GM23338 (cell line): Measurements from ENCODE around the gene DSG2. TPM values are rescaled to one million over a fixed set of nuclear protein-coding genes. Genes with fewer than 3 reads are reported as not detected.

Experiments used
- ATAC-seq: fragments of 200-7000 bp; cut with Tn5 transposase; 3 replicates; pipeline ENCODE4 v1.9.1; 2020
- DNase-seq: peaks from one replicate; pipeline ENCODE4 v3.0.0-alpha.2; 2015; ENCODE audit warnings: low spot score
- H2AFZ ChIP-seq: fragments of 200-600 bp; sonication (generic); 2 replicates; pipeline ENCODE4 v1.8.0; 2016; ENCODE audit warnings: antibody characterized with exemption, mild to moderate bottlenecking, moderate library complexity
- H3F3A ChIP-seq: fragments of 200-600 bp; sonication (generic); replicated peaks from 2 replicates; pipeline ENCODE4 v1.8.0; 2017; ENCODE audit warnings: antibody characterized with exemption, mixed run types, low read depth
- H3K27ac ChIP-seq: fragments of 200-600 bp; sonication (generic); 2 replicates; pipeline ENCODE4 v1.6.1; 2016; ENCODE audit warnings: low read depth
- H3K27me3 ChIP-seq: fragments of 200-600 bp; sonication (generic); 2 replicates; pipeline ENCODE4 v1.8.0; 2016; ENCODE audit warnings: mild to moderate bottlenecking, mixed run types, moderate library complexity; ENCODE audit not compliant: insufficient read depth
- H3K36me3 ChIP-seq: fragments of 200-600 bp; sonication (generic); 2 replicates; pipeline ENCODE4 v1.8.0; 2016; ENCODE audit warnings: mild to moderate bottlenecking; ENCODE audit not compliant: insufficient read depth
- H3K4me1 ChIP-seq: fragments of 200-600 bp; sonication (generic); 2 replicates; pipeline ENCODE4 v1.8.0; 2016; ENCODE audit warnings: mild to moderate bottlenecking, moderate library complexity; ENCODE audit not compliant: insufficient read depth
- H3K4me2 ChIP-seq: fragments of 200-600 bp; sonication (generic); 2 replicates; pipeline ENCODE4 v1.7.1; 2017; ENCODE audit warnings: mixed run types
- H3K4me3 ChIP-seq: fragments of 200-600 bp; sonication (generic); 2 replicates; pipeline ENCODE4 v1.6.1; 2016; ENCODE audit warnings: mixed run types
- H3K79me2 ChIP-seq: fragments of 200-600 bp; sonication (generic); replicated peaks from 2 replicates; pipeline ENCODE4 v1.8.0; 2017; ENCODE audit warnings: mild to moderate bottlenecking; ENCODE audit not compliant: insufficient read depth
- H3K9me2 ChIP-seq: fragments of 200-600 bp; sonication (generic); 2 replicates; pipeline ENCODE4 v1.8.0; 2017; ENCODE audit not compliant: insufficient read depth
- H4K20me1 ChIP-seq: fragments of 200-600 bp; sonication (generic); replicated peaks from 2 replicates; pipeline ENCODE4 v1.8.0; 2017; ENCODE audit warnings: mild to moderate bottlenecking; ENCODE audit not compliant: insufficient read depth
- H3K27ac Mint-ChIP-seq: 2 replicates; pipeline ENCODE4 v1.8.0; 2020; ENCODE audit warnings: inconsistent platforms, mild to moderate bottlenecking, moderate library complexity, mixed read lengths
- H3K27me3 Mint-ChIP-seq: 3 replicates; pipeline ENCODE4 v1.8.0; 2022; ENCODE audit warnings: low read depth, mild to moderate bottlenecking, moderate library complexity, mixed read lengths, inconsistent platforms; ENCODE audit not compliant: insufficient read depth, poor library complexity
- H3K36me3 Mint-ChIP-seq: 3 replicates; pipeline ENCODE4 v1.8.0; 2021; ENCODE audit warnings: low read depth, mild to moderate bottlenecking, inconsistent platforms, moderate library complexity, mixed read lengths
- H3K4me1 Mint-ChIP-seq: 3 replicates; pipeline ENCODE4 v1.8.0; 2020; ENCODE audit warnings: mild to moderate bottlenecking, inconsistent platforms, mixed read lengths
- H3K4me3 Mint-ChIP-seq: 3 replicates; pipeline ENCODE4 v1.8.0; 2021; ENCODE audit warnings: moderate library complexity, mild to moderate bottlenecking, inconsistent platforms, mixed read lengths
- H3K9me3 Mint-ChIP-seq: 3 replicates; pipeline ENCODE4 v1.8.0; 2020; ENCODE audit warnings: moderate library complexity, mild to moderate bottlenecking, inconsistent platforms, mixed read lengths
- CREB1 ChIP-seq: fragments of 250-450 bp; sonication (Bioruptor Pico); IDR thresholded peaks from 2 replicates; pipeline ENCODE4 v1.5.0; 2020; ENCODE audit warnings: low read depth, mild to moderate bottlenecking, moderate library complexity
- EZH2 ChIP-seq: fragments of 200-600 bp; sonication (generic); IDR thresholded peaks from one replicate; pipeline ENCODE4 v1.8.0; 2017; ENCODE audit warnings: antibody characterized with exemption, mild to moderate bottlenecking, low read depth; ENCODE audit not compliant: unreplicated experiment
- EZH2phosphoT487 ChIP-seq: fragments of 200-600 bp; sonication (generic); IDR thresholded peaks from one replicate; pipeline ENCODE4 v1.8.1; 2018; ENCODE audit warnings: antibody characterized with exemption; ENCODE audit not compliant: unreplicated experiment
- JUNB ChIP-seq: IDR thresholded peaks from one replicate; pipeline ENCODE4 v1.6.1; 2016; ENCODE audit warnings: antibody characterized with exemption; ENCODE audit not compliant: unreplicated experiment
- POLR2AphosphoS5 ChIP-seq: IDR thresholded peaks from 2 replicates; pipeline ENCODE4 v1.6.1; 2016; ENCODE audit warnings: antibody characterized with exemption, low read depth
- STAT1 ChIP-seq: IDR thresholded peaks from one replicate; pipeline ENCODE4 v1.6.1; 2016; ENCODE audit warnings: antibody characterized with exemption; ENCODE audit not compliant: unreplicated experiment
- ZNF114 ChIP-seq: fragments of 250-450 bp; sonication (Bioruptor Pico); IDR thresholded peaks from 2 replicates; pipeline ENCODE4 v1.5.0; 2020; ENCODE audit warnings: mild to moderate bottlenecking, moderate library complexity
- polyA plus RNA-seq: library from polyadenylated mRNA; unstranded; fragments of >200 nt; fragmentation: Nextera tagmentation; extraction: Ambion mirVana; gene quantifications from 2 replicates; pipeline ENCODE4 v1.2.1, GENCODE V29; 2016
- total RNA-seq: library from RNA; depleted of rRNA; stranded (reverse); fragments of >200 nt; shearing (Covaris generic); gene quantifications from 2 replicates; pipeline ENCODE4 v1.2.3, GENCODE V29; 2014
- TF ChIP-seq, protein P1 (sequence below): IDR thresholded peaks from 2 replicates; pipeline ENCODE4 v1.6.1; 2016; ENCODE audit warnings: antibody characterized with exemption
- TF ChIP-seq, protein P2 (sequence below): fragments of 250-450 bp; sonication (Bioruptor Pico); IDR thresholded peaks from 2 replicates; pipeline ENCODE4 v1.5.0; 2020; ENCODE audit warnings: mild to moderate bottlenecking, moderate library complexity
- TF ChIP-seq, protein P3 (sequence below), 2 experiments: fragments of 200-600 bp in 1 of 2; sonication (generic) in 1 of 2; conservative IDR thresholded peaks; 2 replicates each; pipeline versions ENCODE4 v1.5.1 to v1.6.1; 2016 to 2017; ENCODE audit warnings: antibody characterized with exemption in 2 of 2, low read depth in 2 of 2, mild to moderate bottlenecking in 2 of 2, moderate library complexity in 1 of 2
- TF ChIP-seq, protein P4 (sequence below): IDR thresholded peaks from one replicate; pipeline ENCODE4 v1.6.1; 2018; ENCODE audit warnings: antibody characterized with exemption; ENCODE audit not compliant: unreplicated experiment

DSG2 gene
- total and polyA plus RNA-seq, 2 experiments from 2014 or later = 44.7 to 144 TPM

DNA sequence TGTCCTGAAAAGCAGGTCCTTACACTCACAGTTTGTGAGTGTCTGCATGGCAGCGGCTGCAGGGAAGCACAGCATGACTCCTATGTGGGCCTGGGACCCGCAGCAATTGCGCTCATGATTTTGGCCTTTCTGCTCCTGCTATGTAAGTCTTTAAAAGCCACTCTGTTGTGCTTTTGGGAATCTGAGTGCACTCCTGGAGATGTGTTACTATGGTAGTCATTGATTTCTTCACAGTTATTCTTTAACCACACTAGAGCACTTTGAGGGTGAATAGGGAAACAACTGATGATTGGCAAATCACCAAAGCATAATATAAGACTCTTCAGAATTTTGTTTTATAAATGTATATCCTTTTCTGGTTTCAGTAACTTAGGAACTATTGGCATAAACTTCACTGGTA lies 40.9 kb downstream of the DSG2 start (continued):
- no peak for TF ChIP-seq EZH2
- TF ChIP-seq, protein P1, sequence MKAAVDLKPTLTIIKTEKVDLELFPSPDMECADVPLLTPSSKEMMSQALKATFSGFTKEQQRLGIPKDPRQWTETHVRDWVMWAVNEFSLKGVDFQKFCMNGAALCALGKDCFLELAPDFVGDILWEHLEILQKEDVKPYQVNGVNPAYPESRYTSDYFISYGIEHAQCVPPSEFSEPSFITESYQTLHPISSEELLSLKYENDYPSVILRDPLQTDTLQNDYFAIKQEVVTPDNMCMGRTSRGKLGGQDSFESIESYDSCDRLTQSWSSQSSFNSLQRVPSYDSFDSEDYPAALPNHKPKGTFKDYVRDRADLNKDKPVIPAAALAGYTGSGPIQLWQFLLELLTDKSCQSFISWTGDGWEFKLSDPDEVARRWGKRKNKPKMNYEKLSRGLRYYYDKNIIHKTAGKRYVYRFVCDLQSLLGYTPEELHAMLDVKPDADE = no peak

DNA sequence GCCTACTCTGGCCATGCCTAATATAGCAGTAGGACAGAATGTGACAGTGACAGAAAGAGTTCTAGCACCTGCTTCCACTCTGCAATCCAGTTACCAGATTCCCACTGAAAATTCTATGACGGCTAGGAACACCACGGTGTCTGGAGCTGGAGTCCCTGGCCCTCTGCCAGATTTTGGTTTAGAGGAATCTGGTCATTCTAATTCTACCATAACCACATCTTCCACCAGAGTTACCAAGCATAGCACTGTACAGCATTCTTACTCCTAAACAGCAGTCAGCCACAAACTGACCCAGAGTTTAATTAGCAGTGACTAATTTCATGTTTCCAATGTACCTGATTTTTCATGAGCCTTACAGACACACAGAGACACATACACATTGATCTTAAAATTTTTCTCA lies 48.5 kb downstream of the DSG2 start:
- Histone ChIP-seq H3K79me2 (no peaks in the 10 kb centered on the region), H3K4me2 (no peak overlapping the region), H3K36me3 (peaks cover 27% of the 10 kb centered on the region), H3K9me2 (no peaks in the 10 kb centered on the region), H3K27me3 (no peaks in the 10 kb centered on the region), H4K20me1 (no peaks in the 10 kb centered on the region; the same call in 1 of the 2 replicates), H3F3A (no peaks in the 10 kb centered on the region), H3K4me1 (peaks cover 11% of the 10 kb centered on the region), H3K4me3 (no peak overlapping the region), H2AFZ (no peak overlapping the region), H3K27ac (no peak overlapping the region)
- peaks cover 53% of the 10 kb centered on the region for H3K36me3 Mint-ChIP-seq
- H3K27me3 Mint-ChIP-seq = peaks cover 3% of the 10 kb centered on the region
- no peak overlapping the region for H3K27ac Mint-ChIP-seq
- TF ChIP-seq, protein P2, sequence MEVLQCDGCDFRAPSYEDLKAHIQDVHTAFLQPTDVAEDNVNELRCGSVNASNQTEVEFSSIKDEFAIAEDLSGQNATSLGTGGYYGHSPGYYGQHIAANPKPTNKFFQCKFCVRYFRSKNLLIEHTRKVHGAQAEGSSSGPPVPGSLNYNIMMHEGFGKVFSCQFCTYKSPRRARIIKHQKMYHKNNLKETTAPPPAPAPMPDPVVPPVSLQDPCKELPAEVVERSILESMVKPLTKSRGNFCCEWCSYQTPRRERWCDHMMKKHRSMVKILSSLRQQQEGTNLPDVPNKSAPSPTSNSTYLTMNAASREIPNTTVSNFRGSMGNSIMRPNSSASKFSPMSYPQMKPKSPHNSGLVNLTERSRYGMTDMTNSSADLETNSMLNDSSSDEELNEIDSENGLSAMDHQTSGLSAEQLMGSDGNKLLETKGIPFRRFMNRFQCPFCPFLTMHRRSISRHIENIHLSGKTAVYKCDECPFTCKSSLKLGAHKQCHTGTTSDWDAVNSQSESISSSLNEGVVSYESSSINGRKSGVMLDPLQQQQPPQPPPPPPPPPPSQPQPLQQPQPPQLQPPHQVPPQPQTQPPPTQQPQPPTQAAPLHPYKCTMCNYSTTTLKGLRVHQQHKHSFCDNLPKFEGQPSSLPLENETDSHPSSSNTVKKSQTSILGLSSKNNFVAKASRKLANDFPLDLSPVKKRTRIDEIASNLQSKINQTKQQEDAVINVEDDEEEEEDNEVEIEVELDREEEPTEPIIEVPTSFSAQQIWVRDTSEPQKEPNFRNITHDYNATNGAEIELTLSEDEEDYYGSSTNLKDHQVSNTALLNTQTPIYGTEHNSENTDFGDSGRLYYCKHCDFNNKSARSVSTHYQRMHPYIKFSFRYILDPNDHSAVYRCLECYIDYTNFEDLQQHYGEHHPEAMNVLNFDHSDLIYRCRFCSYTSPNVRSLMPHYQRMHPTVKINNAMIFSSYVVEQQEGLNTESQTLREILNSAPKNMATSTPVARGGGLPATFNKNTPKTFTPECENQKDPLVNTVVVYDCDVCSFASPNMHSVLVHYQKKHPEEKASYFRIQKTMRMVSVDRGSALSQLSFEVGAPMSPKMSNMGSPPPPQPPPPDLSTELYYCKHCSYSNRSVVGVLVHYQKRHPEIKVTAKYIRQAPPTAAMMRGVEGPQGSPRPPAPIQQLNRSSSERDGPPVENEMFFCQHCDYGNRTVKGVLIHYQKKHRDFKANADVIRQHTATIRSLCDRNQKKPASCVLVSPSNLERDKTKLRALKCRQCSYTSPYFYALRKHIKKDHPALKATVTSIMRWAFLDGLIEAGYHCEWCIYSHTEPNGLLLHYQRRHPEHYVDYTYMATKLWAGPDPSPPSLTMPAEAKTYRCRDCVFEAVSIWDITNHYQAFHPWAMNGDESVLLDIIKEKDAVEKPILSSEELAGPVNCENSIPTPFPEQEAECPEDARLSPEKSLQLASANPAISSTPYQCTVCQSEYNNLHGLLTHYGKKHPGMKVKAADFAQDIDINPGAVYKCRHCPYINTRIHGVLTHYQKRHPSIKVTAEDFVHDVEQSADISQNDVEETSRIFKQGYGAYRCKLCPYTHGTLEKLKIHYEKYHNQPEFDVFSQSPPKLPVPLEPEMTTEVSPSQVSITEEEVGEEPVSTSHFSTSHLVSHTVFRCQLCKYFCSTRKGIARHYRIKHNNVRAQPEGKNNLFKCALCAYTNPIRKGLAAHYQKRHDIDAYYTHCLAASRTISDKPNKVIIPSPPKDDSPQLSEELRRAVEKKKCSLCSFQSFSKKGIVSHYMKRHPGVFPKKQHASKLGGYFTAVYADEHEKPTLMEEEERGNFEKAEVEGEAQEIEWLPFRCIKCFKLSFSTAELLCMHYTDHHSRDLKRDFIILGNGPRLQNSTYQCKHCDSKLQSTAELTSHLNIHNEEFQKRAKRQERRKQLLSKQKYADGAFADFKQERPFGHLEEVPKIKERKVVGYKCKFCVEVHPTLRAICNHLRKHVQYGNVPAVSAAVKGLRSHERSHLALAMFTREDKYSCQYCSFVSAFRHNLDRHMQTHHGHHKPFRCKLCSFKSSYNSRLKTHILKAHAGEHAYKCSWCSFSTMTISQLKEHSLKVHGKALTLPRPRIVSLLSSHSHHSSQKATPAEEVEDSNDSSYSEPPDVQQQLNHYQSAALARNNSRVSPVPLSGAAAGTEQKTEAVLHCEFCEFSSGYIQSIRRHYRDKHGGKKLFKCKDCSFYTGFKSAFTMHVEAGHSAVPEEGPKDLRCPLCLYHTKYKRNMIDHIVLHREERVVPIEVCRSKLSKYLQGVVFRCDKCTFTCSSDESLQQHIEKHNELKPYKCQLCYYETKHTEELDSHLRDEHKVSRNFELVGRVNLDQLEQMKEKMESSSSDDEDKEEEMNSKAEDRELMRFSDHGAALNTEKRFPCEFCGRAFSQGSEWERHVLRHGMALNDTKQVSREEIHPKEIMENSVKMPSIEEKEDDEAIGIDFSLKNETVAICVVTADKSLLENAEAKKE (CRISPR knock-in tag) = no peak
- no peak for TF ChIP-seq EZH2phosphoT487
- TF ChIP-seq POLR2AphosphoS5 = no peak
- TF ChIP-seq STAT1 = no peak
- TF ChIP-seq, protein P3, sequence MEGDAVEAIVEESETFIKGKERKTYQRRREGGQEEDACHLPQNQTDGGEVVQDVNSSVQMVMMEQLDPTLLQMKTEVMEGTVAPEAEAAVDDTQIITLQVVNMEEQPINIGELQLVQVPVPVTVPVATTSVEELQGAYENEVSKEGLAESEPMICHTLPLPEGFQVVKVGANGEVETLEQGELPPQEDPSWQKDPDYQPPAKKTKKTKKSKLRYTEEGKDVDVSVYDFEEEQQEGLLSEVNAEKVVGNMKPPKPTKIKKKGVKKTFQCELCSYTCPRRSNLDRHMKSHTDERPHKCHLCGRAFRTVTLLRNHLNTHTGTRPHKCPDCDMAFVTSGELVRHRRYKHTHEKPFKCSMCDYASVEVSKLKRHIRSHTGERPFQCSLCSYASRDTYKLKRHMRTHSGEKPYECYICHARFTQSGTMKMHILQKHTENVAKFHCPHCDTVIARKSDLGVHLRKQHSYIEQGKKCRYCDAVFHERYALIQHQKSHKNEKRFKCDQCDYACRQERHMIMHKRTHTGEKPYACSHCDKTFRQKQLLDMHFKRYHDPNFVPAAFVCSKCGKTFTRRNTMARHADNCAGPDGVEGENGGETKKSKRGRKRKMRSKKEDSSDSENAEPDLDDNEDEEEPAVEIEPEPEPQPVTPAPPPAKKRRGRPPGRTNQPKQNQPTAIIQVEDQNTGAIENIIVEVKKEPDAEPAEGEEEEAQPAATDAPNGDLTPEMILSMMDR (conservative IDR thresholded peaks at IDR 0.05; ENCODE audit: low read depth in 2 of 2) = no peak
- TF ChIP-seq JUNB = no peak
- TF ChIP-seq CREB1 (CRISPR knock-in tag) = no peak
- TF ChIP-seq, protein P1 = no peak
- TF ChIP-seq, protein P4, sequence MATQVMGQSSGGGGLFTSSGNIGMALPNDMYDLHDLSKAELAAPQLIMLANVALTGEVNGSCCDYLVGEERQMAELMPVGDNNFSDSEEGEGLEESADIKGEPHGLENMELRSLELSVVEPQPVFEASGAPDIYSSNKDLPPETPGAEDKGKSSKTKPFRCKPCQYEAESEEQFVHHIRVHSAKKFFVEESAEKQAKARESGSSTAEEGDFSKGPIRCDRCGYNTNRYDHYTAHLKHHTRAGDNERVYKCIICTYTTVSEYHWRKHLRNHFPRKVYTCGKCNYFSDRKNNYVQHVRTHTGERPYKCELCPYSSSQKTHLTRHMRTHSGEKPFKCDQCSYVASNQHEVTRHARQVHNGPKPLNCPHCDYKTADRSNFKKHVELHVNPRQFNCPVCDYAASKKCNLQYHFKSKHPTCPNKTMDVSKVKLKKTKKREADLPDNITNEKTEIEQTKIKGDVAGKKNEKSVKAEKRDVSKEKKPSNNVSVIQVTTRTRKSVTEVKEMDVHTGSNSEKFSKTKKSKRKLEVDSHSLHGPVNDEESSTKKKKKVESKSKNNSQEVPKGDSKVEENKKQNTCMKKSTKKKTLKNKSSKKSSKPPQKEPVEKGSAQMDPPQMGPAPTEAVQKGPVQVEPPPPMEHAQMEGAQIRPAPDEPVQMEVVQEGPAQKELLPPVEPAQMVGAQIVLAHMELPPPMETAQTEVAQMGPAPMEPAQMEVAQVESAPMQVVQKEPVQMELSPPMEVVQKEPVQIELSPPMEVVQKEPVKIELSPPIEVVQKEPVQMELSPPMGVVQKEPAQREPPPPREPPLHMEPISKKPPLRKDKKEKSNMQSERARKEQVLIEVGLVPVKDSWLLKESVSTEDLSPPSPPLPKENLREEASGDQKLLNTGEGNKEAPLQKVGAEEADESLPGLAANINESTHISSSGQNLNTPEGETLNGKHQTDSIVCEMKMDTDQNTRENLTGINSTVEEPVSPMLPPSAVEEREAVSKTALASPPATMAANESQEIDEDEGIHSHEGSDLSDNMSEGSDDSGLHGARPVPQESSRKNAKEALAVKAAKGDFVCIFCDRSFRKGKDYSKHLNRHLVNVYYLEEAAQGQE = no peak
- no peak for TF ChIP-seq ZNF114
- DNase-seq (no peak), ATAC-seq (no peak)
- H3K4me3 Mint-ChIP-seq = no peak overlapping the region
- peaks cover 18% of the 10 kb centered on the region for H3K4me1 Mint-ChIP-seq
- no peaks in the 10 kb centered on the region for H3K9me3 Mint-ChIP-seq
